A549 (cell line): ENCODE measurements around the gene ARFRP1. TPM values are rescaled to one million over a fixed set of nuclear protein-coding genes. Genes with fewer than 3 reads are reported as not detected.
A peak's percentile ranks its signal among the peaks of the same experiment; 100 is the strongest.
"Not testable (repeated sequence)": the region's sequence is repeated elsewhere in the genome, so short reads cannot be mapped to it uniquely, and the experiment has no call there.

Experiments used
- ATAC-seq, 2 experiments: fragments of 200-7000 bp in 1 of 2; fragments of >200 bp in 1 of 2; cut with Nextera tagmentation in 1 of 2; cut with Tn5 transposase in 1 of 2; 3 replicates each; pipeline versions ENCODE4 v1.8.0 to v1.9.1; 2018 to 2020; ENCODE audit warnings: mild to moderate bottlenecking in 1 of 2, moderate library complexity in 1 of 2
- CTCF ChIA-PET: fragments of 300-600 bp; sonication (Branson Sonifier 250); formaldehyde crosslinking; extraction: SDS; loops from one replicate; lab custom pipeline; 2021; ENCODE audit warnings: antibody characterized with exemption, inconsistent platforms; lab: Yijun Ruan, JAX
- POLR2A ChIA-PET: fragments of 350-600 bp; formaldehyde crosslinking; extraction: SDS; loops from one replicate; lab custom pipeline; 2021; ENCODE audit warnings: antibody characterized with exemption, inconsistent platforms; lab: Yijun Ruan, JAX
- DNase-seq, 2 experiments: peaks; one replicate each; pipeline versions ENCODE4 v3.0.0 to v3.0.0-alpha.2; 2011 to 2016; ENCODE audit warnings: low read depth in 1 of 2, low spot score in 1 of 2
- FAIRE-seq: peaks from 2 replicates; lab custom pipeline; 2011; peaks lifted over from hg19 to GRCh38; lab: Jason Lieb, UNC
- H3K27ac ChIP-seq, 2 experiments: fragments of >200 bp; sonication (Bioruptor Twin); formaldehyde crosslinking; 3 replicates each; pipeline ENCODE4 v1.5.1; 2016 to 2017
- H3K4me1 ChIP-seq: fragments of >200 bp; sonication (Bioruptor Twin); formaldehyde crosslinking; 3 replicates; pipeline ENCODE4 v1.6.1; 2016
- H3K4me2 ChIP-seq: fragments of >200 bp; sonication (Bioruptor Twin); formaldehyde crosslinking; 3 replicates; pipeline ENCODE4 v1.6.1; 2016
- H3K4me3 ChIP-seq: fragments of >200 bp; sonication (Bioruptor Twin); formaldehyde crosslinking; 3 replicates; pipeline ENCODE4 v1.5.1; 2016
- H3K9me3 ChIP-seq: fragments of >200 bp; sonication (Bioruptor Twin); formaldehyde crosslinking; 3 replicates; pipeline ENCODE4 v1.6.1; 2016
- ATOH8 ChIP-seq: fragments of 250-450 bp; sonication (Bioruptor Pico); IDR thresholded peaks from 2 replicates; pipeline ENCODE4 v1.5.0; 2020; ENCODE audit warnings: low read depth, mild to moderate bottlenecking, moderate library complexity
- BHLHE40 ChIP-seq: IDR thresholded peaks from 2 replicates; pipeline ENCODE4 v1.6.1; 2012; ENCODE audit warnings: low read depth, low read length, inconsistent platforms
- HEYL ChIP-seq: fragments of 250-450 bp; sonication (Bioruptor Pico); IDR thresholded peaks from 2 replicates; pipeline ENCODE4 v1.8.0; 2021; ENCODE audit warnings: mild to moderate bottlenecking, moderate library complexity
- MAX ChIP-seq: IDR thresholded peaks from 2 replicates; pipeline ENCODE4 v1.6.1; 2012
- NR3C1 ChIP-seq: fragments of >200 bp; sonication (Bioruptor Twin); formaldehyde crosslinking; IDR thresholded peaks from 3 replicates; pipeline ENCODE4 v1.6.1; 2017
- POLR2A ChIP-seq: IDR thresholded peaks from 2 replicates; pipeline ENCODE4 v1.6.1; 2012; ENCODE audit warnings: mild to moderate bottlenecking, low read length
- RCOR1 ChIP-seq: fragments of 150-350 bp; IDR thresholded peaks from 2 replicates; pipeline ENCODE4 v1.6.1; 2014; ENCODE audit warnings: antibody characterized with exemption, low read length, low read depth
- RFX5 ChIP-seq: fragments of 450-650 bp; IDR thresholded peaks from 2 replicates; pipeline ENCODE4 v1.7.1; 2014; ENCODE audit warnings: antibody characterized with exemption, mild to moderate bottlenecking, moderate library complexity
- ZC3H11A ChIP-seq: fragments of 450-650 bp; IDR thresholded peaks from 2 replicates; pipeline ENCODE4 v1.6.1; 2014; ENCODE audit warnings: antibody characterized with exemption, mild to moderate bottlenecking
- WGBS: methylation state at CpG from one replicate; pipeline ENCODE4 v1.1.6; 2017; ENCODE audit errors: missing lambda C conversion rate; 5-methylcytosine and 5-hydroxymethylcytosine counted together
- polyA plus RNA-seq, 4 experiments: library from polyadenylated mRNA; depleted of rRNA in 3 of 4; stranded (reverse); fragments of >200 nt; fragmentation: RNase III in 1 of 4; extraction: RNeasy Plus Mini Kit Qiagen cat#74134 plus additional on column Dnase treatment in 1 of 4; gene quantifications; 2 replicates in 3 of 4; 3 replicates in 1 of 4; pipeline ENCODE4 v1.2.3, GENCODE V29; 2011 to 2017
- TF ChIP-seq, protein P1 (sequence below): fragments of 250-450 bp; sonication (Bioruptor Pico); IDR thresholded peaks from 2 replicates; pipeline ENCODE4 v1.5.0; 2021; ENCODE audit warnings: mild to moderate bottlenecking, moderate library complexity, borderline replicate concordance
- TF ChIP-seq, protein P2 (sequence below): fragments of >200 bp; sonication (Bioruptor Twin); formaldehyde crosslinking; IDR thresholded peaks from 2 replicates; pipeline ENCODE4 v1.6.1; 2016
- TF ChIP-seq, protein P3 (sequence below): IDR thresholded peaks from 2 replicates; pipeline ENCODE4 v1.6.1; 2012
- TF ChIP-seq, protein P4 (sequence below): fragments of 150-350 bp; IDR thresholded peaks from 2 replicates; pipeline ENCODE4 v1.6.1; 2014; ENCODE audit warnings: low read depth, mild to moderate bottlenecking, low read length
- TF ChIP-seq, protein P5 (sequence below): IDR thresholded peaks from 2 replicates; pipeline ENCODE4 v1.6.1; 2012; ENCODE audit warnings: low read depth, borderline replicate concordance

ARFRP1 gene
- polyA plus RNA-seq, 2 of the 4 experiments (the other 2 are of a cell fraction): 25.1 to 29.7 TPM

DNA sequence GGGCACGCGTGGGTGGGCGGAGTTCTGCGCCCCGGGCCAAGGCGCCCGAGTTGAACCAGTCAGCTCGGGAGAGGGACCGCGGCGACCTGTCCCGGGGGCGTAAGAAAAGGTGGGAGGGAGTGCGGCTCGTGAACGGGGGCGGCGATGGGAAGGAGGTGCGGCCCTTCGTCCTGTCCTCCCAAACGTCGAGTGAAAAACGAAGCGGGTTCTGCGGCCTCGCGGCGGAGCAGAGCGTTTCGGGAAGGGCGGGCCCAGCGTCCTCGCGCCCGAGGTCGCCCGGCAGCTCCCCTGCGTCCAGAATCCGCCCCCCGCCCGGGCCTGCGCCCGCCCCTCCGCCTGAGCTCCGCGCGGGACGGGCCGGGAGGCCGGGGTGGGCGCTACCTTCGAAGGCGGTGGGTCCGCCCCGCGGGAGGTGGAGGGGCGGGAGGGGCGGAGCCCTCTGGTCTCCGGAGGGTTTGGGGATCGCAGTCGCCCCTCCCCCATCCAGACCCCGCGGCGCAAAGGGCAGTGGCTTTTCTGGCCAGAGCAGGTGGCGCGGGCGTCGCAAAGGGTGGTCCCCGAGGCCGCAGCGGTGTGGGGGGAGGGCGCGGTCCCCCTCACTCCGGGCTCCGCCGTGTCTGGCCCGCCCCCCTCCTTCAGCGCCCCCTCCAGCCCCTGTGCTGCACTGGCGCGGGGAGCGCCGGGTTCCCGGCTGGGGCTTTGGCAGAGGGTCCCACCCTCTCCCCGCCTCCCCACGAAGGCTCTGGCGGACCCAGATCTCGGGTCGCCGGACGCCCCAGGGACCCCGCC, 55.4 kb downstream of the ARFRP1 start (continued):
- TF ChIP-seq, protein P1, sequence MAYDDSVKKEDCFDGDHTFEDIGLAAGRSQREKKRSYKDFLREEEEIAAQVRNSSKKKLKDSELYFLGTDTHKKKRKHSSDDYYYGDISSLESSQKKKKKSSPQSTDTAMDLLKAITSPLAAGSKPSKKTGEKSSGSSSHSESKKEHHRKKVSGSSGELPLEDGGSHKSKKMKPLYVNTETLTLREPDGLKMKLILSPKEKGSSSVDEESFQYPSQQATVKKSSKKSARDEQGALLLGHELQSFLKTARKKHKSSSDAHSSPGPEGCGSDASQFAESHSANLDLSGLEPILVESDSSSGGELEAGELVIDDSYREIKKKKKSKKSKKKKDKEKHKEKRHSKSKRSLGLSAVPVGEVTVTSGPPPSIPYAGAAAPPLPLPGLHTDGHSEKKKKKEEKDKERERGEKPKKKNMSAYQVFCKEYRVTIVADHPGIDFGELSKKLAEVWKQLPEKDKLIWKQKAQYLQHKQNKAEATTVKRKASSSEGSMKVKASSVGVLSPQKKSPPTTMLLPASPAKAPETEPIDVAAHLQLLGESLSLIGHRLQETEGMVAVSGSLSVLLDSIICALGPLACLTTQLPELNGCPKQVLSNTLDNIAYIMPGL (CRISPR knock-in tag): no peak
- no peak for TF ChIP-seq RFX5
- TF ChIP-seq, protein P2, sequence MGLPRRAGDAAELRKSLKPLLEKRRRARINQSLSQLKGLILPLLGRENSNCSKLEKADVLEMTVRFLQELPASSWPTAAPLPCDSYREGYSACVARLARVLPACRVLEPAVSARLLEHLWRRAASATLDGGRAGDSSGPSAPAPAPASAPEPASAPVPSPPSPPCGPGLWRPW: no peak
- no peak for TF ChIP-seq ZC3H11A
- no peak for TF ChIP-seq POLR2A
- no peak for TF ChIP-seq BHLHE40
- TF ChIP-seq HEYL (CRISPR knock-in tag): no peak

GRCh38 chr20:63651942-63652191, 55.9 kb downstream of the ARFRP1 start:
- FAIRE-seq: no peak
- ATAC-seq: no peak
- Histone ChIP-seq H3K4me1 (peaks cover 14% of the 10 kb centered on the region), H3K27ac (no peak overlapping the region; a peak in 1 of 6 replicates), H3K4me2 (peak overlapping the region; percentile 99), H3K4me3 (peak overlapping the region; percentile 56; the same call in 2 of the 3 replicates), H3K9me3 (no peaks in the 10 kb centered on the region)
- 47% methylated on average over 8 of the region's 11 CpGs for WGBS
- POLR2A ChIA-PET: interaction anchor here (2.2 kb wide), 1 partner anchor 10 kb away, joined by 7 read pairs; no protein-coding TSS in a partner anchor
- CTCF ChIA-PET: interaction anchor here (0.8 to 1.8 kb wide), 2 partner anchors 10 to 322 kb away, joined by 3 to 6 read pairs; no protein-coding TSS in a partner anchor
- no peak for DNase-seq
- TF ChIP-seq NR3C1 (no peak), HEYL (CRISPR knock-in tag) (no peak), RFX5 (no peak), MAX (no peak), ATOH8 (no peak)
- TF ChIP-seq, protein P3, sequence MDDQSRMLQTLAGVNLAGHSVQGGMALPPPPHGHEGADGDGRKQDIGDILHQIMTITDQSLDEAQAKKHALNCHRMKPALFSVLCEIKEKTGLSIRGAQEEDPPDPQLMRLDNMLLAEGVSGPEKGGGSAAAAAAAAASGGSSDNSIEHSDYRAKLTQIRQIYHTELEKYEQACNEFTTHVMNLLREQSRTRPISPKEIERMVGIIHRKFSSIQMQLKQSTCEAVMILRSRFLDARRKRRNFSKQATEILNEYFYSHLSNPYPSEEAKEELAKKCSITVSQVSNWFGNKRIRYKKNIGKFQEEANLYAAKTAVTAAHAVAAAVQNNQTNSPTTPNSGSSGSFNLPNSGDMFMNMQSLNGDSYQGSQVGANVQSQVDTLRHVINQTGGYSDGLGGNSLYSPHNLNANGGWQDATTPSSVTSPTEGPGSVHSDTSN: no peak

- peaks cover 14% of the 10 kb centered on the region for H3K4me1 ChIP-seq
- FAIRE-seq, ATAC-seq, H3K27ac ChIP-seq, H3K9me3 ChIP-seq, DNase-seq, H3K4me3 ChIP-seq, H3K4me2 ChIP-seq: not testable (repeated sequence)
- CTCF ChIA-PET: interaction anchor here (0.6 to 1.8 kb wide), 4 partner anchors 9 to 180 kb away, joined by 3 to 6 read pairs (median 3); no protein-coding TSS in a partner anchor
- POLR2A ChIA-PET: interaction anchor here (2.2 kb wide), 1 partner anchor 8 kb away, joined by 7 read pairs; no protein-coding TSS in a partner anchor
- WGBS: no CpG with 5 or more reads among the region's 25 CpGs
These were observed 57.3 kb downstream of the ARFRP1 start for GRCh38 chr20:63650486-63650885.

GRCh38 chr20:63648895-63649589, 58.7 kb downstream of the ARFRP1 start:
- Histone ChIP-seq H3K4me3 (no peak overlapping the region), H3K9me3 (no peaks in the 10 kb centered on the region), H3K4me2 (no peak overlapping the region), H3K4me1 (peaks cover 14% of the 10 kb centered on the region), H3K27ac (no peak overlapping the region)
- TF ChIP-seq, protein P1 (CRISPR knock-in tag): no peak
- TF ChIP-seq, protein P4, sequence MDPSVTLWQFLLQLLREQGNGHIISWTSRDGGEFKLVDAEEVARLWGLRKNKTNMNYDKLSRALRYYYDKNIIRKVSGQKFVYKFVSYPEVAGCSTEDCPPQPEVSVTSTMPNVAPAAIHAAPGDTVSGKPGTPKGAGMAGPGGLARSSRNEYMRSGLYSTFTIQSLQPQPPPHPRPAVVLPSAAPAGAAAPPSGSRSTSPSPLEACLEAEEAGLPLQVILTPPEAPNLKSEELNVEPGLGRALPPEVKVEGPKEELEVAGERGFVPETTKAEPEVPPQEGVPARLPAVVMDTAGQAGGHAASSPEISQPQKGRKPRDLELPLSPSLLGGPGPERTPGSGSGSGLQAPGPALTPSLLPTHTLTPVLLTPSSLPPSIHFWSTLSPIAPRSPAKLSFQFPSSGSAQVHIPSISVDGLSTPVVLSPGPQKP: no peak
- no peak for TF ChIP-seq RCOR1
- TF ChIP-seq, protein P5, sequence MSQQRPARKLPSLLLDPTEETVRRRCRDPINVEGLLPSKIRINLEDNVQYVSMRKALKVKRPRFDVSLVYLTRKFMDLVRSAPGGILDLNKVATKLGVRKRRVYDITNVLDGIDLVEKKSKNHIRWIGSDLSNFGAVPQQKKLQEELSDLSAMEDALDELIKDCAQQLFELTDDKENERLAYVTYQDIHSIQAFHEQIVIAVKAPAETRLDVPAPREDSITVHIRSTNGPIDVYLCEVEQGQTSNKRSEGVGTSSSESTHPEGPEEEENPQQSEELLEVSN: no peak
- TF ChIP-seq ATOH8: no peak
- ChIA-PET CTCF (interaction anchor here (0.8 to 1.3 kb wide), 2 partner anchors 11 to 18 kb away, joined by 3 read pairs; no protein-coding TSS in a partner anchor), POLR2A (no interaction called here)
- ATAC-seq (peak in 1 of 2 experiments; percentile 10; a peak in 3 of 6 replicates), DNase-seq (no peak), FAIRE-seq (no peak)
- 78% methylated on average over 11 of the region's 11 CpGs for WGBS
